Activated CD8-positive, alpha-beta memory T cell treated with anti-CD3 and anti-CD28 coated beads, Interleukin-2, amount 50 U/mL, for 1 hour (primary cell): ENCODE data around the gene ELANE.

ENCODE experiments used
- DNase-seq: peaks from one replicate; pipeline ENCODE4 v3.0.0-alpha.2; 2020; ENCODE audit errors: extremely low read depth

ELANE gene

GRCh38 chr19:897442-898039 lies 45.4 kb downstream of the ELANE start:
- DNase-seq = no peak

DNA sequence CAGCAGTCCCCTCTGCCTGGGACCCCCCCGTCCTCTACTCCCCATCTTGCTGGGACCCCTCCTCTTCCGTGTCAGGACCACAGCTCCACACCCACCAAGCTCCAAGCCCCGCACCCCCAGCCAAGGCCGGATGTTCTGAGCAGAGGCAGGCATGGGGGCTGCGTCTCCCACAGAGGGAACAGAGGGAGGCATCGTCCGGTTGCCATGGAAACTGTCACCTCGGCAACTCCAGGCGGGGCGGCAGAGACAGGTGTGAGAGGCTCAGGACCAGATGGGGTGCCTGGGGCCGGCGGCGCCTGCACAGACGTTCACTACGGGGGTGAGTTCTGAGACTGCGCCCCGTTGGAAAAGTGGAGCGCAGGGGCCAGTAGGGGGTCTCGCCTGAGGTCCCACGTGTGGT lies 46.6 kb downstream of the ELANE start:
- DNase-seq = no peak

GRCh38 chr19:899336-900042 lies 47.4 kb downstream of the ELANE start:
- no peak for DNase-seq

DNA sequence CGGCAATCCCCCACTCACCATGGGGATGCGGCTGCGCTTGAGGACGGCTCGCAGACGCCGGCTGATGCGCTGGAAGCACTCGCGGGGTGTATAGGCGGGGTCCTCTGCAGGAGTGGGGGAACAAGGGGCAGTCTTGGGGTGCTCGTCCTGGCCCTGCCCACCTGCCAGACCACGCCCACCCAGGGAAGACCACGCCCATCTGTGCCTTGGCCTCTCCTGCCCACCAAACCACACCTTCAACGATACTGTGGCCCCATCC lies 47.9 kb downstream of the ELANE start:
- no peak for DNase-seq

DNA sequence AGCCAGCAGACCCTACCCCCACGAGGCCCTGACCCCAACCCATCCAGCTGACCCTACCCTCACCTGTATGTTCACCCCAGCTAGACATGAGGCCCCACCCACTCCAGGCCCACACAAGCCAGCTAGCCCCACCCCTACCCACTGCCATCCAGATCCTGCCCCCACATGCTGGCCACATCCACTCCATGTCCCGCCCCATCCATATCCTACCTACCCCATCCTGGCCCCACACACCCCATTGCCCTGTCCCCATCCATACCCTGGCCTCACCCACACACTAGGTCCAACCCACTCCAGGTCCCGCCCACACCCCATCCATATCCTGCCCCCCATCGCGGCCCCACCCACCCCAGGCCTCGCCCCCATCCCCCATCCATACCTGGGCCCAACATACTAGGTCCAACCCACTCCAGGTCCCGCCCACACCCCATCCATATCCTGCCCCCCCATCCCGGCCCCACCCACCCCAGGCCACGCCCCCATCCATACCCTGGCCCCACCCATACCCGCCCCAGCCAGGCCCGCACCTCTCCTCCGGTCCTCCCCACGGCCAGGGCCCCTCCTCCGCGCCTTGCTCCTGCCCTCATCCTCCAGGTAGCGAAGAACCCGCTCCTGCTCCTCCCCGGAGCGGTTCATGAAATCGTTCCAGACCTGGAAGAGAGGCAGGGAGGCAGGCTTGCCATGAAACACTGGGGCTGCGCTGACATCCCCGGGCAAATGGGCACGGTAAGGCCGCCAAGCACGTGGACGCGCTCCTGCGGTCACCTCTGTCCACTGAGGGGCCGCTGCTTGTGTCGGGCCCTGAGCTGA lies 48.4 kb downstream of the ELANE start:
- no peak for DNase-seq

DNA sequence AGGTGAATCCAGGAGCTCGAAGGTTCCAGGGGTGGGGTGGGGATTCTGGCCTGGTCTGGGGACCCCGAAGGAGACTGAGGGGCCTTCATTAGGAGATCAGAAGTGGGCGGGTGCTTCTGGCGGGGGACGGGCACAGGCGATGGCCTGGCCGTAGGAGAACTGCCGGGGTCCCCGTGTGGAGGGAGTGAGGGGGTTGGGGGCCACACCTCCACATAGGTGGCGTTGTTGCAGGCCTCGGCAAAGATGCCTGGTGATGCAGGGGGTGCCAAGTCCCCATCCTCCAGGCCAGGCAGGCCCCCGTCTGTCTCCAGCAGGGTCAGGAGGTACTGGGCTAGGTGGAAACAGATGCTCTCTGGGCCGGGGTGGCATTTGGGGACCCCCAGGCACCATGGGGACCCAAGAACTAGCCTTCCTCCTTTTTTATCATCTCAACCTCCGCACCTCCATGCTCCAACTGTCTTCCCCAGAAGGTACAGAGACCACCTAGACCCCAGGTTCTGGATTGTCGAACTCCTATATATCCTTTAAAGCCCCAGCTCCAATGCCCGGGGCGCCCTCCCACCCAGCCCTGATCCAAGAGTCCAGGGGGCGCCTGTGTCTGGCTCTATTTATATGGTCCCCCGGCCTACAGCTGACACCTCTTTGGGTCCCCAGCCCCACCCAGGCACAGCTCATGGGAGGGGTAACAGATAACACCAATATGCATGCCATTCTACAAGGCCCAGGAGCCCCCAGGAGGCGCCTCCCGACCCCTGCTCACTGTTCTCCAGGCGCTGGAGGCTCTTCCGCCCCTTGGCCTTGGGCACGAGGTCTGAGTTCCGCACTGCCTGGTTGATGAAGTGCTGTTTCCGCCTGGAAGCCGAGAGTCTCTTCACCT lies 49.4 kb downstream of the ELANE start:
- no peak for DNase-seq

GRCh38 chr19:902093-902370 lies 49.9 kb downstream of the ELANE start:
- DNase-seq = no peak

- no peak for DNase-seq
Measured at GRCh38 chr19:902446-903226, 50.5 kb downstream of the ELANE start.

DNA sequence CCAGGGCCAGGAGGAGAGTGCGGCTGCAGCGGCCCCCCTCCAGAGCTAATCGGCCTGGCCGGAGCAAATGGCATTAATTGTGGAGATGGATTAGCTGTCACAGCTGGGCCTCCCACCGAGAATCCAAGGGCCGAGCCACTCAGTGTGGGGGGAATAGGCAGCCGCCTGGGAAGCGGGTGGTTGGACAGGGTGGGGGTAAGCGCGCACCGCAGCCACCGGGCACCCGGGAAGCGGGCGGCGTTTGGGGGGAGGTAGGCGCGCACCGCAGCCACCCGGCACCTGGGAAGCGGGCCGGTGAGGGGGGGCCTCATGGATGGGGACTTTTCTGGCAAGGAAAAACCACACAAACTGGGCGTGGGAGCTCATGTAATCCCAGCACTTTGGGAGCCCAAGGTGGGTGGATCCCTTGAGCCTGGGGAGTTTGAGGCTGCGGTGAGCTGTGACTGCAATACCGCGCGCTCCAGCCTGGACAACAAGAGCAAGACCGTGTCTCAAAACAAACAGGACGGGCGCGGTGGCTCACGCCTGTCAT lies 51.2 kb downstream of the ELANE start:
- no peak for DNase-seq

DNA sequence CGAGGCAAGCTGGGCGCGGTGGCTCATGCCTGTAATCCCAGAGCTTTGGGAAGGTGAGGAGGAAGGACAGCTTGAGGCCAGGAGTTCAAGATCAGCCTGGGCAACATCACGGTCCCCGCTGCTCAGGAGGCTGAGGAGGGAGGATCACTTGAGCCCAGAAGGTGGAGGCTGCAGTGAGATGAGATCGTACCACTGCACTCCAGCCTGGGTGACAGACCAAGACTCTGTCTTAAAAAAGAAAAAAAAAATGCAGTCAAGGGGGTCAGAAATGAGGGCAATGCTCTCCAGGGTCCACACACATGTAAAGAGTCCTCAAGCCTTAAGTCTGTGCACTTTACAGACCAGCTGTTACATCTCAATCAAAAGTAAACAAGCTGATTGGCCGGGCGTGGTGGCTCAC lies 52.4 kb downstream of the ELANE start:
- DNase-seq = no peak
